IMR-90 (cell line): ENCODE data around the gene COG1. TPM values are rescaled to one million over a fixed set of nuclear protein-coding genes. Genes with fewer than 3 reads are reported as not detected.

Source experiments
- ATAC-seq: fragments of 200-7000 bp; cut with Tn5 transposase; 2 replicates; pipeline ENCODE4 v1.9.1; 2020; ENCODE audit warnings: low read depth, mild to moderate bottlenecking, moderate library complexity
- BruUV-seq: library from RNA; stranded (reverse); fragments of 400-500 nt; replicated peaks from 2 replicates; lab custom pipeline; 2021; lab: Mats Ljungman, UMichigan
- CTCF ChIA-PET: fragments of 300-600 bp; formaldehyde crosslinking; extraction: SDS; loops from one replicate; lab custom pipeline; 2021; ENCODE audit warnings: antibody characterized with exemption; lab: Yijun Ruan, JAX
- POLR2A ChIA-PET: fragments of 300-600 bp; sonication (Branson Sonifier 250); formaldehyde crosslinking; loops from one replicate; lab custom pipeline; 2022; ENCODE audit warnings: antibody characterized with exemption; ENCODE audit not compliant: unreplicated experiment; lab: Charles Lee
- DNase-seq: peaks from one replicate; pipeline ENCODE4 v3.0.0; 2013
- H2AFZ ChIP-seq: replicated peaks from 2 replicates; pipeline ENCODE3; 2013; ENCODE audit warnings: low read length, mild to moderate bottlenecking; ENCODE audit not compliant: poor library complexity
- H2AK5ac ChIP-seq: 2 replicates; pipeline ENCODE4 v1.6.1; 2013; ENCODE audit warnings: low read depth, low read length, inconsistent platforms
- H2AK9ac ChIP-seq: replicated peaks from 2 replicates; pipeline ENCODE3; 2013; ENCODE audit warnings: mild to moderate bottlenecking, low read depth, low read length, moderate library complexity; ENCODE audit not compliant: poor library complexity
- H2BK120ac ChIP-seq: 2 replicates; pipeline ENCODE4 v1.6.1; 2013; ENCODE audit warnings: low read depth, low read length, inconsistent platforms
- H2BK15ac ChIP-seq: 3 replicates; pipeline ENCODE4 v1.6.1; 2013; ENCODE audit warnings: low read depth, low read length, inconsistent platforms
- H2BK20ac ChIP-seq: 2 replicates; pipeline ENCODE4 v1.6.1; 2013; ENCODE audit warnings: low read depth, mild to moderate bottlenecking, inconsistent platforms, low read length, moderate library complexity
- H2BK5ac ChIP-seq: 2 replicates; pipeline ENCODE4 v1.6.1; 2013; ENCODE audit warnings: mild to moderate bottlenecking, low read depth, low read length, inconsistent platforms; ENCODE audit not compliant: poor library complexity, severe bottlenecking
- H3K14ac ChIP-seq: replicated peaks from 2 replicates; pipeline ENCODE4 v1.6.1; 2013; ENCODE audit warnings: low read depth, low read length, inconsistent platforms
- H3K18ac ChIP-seq: 2 replicates; pipeline ENCODE4 v1.6.1; 2013; ENCODE audit warnings: low read depth, low read length, control low read depth
- H3K23ac ChIP-seq: 2 replicates; pipeline ENCODE4 v1.6.1; 2013; ENCODE audit warnings: low read depth, low read length, inconsistent platforms
- H3K27ac ChIP-seq: 2 replicates; pipeline ENCODE4 v1.5.1; 2013; ENCODE audit warnings: mild to moderate bottlenecking, control low read depth, low read length; ENCODE audit not compliant: insufficient read depth
- H3K27me3 ChIP-seq: 2 replicates; pipeline ENCODE4 v1.6.1; 2013; ENCODE audit warnings: low read length; ENCODE audit not compliant: control insufficient read depth, insufficient read depth
- H3K36me3 ChIP-seq: 2 replicates; pipeline ENCODE4 v1.6.1; 2013; ENCODE audit warnings: low read length, mixed read lengths; ENCODE audit not compliant: control insufficient read depth, insufficient read depth
- H3K4ac ChIP-seq: 2 replicates; pipeline ENCODE4 v1.6.1; 2013; ENCODE audit warnings: low read depth, low read length, inconsistent platforms
- H3K4me1 ChIP-seq: 2 replicates; pipeline ENCODE4 v1.6.1; 2013; ENCODE audit warnings: low read length, mixed read lengths; ENCODE audit not compliant: control insufficient read depth, insufficient read depth
- H3K4me2 ChIP-seq: 2 replicates; pipeline ENCODE4 v1.6.1; 2013; ENCODE audit warnings: low read depth, mild to moderate bottlenecking, control low read depth, low read length, moderate library complexity
- H3K4me3 ChIP-seq: 2 replicates; pipeline ENCODE4 v1.5.1; 2013; ENCODE audit warnings: low read depth, mild to moderate bottlenecking, control low read depth, low read length, moderate library complexity; ENCODE audit not compliant: insufficient read depth
- H3K56ac ChIP-seq: 2 replicates; pipeline ENCODE4 v1.6.1; 2013; ENCODE audit warnings: low read length, inconsistent platforms; ENCODE audit not compliant: insufficient read depth; ENCODE audit errors: extremely low read depth
- H3K79me1 ChIP-seq, 2 experiments: 2 replicates each; pipeline ENCODE4 v1.6.1; 2013; ENCODE audit warnings: low read length in 2 of 2, inconsistent platforms in 1 of 2, low read depth in 1 of 2
- H3K9ac ChIP-seq: 2 replicates; pipeline ENCODE4 v1.6.1; 2013; ENCODE audit warnings: low read depth, low read length, control low read depth
- H3K9me1 ChIP-seq: 2 replicates; pipeline ENCODE4 v1.6.1; 2013; ENCODE audit warnings: low read length, inconsistent platforms; ENCODE audit not compliant: insufficient read depth
- H3K9me3 ChIP-seq: 2 replicates; pipeline ENCODE4 v1.6.1; 2013; ENCODE audit warnings: low read length; ENCODE audit not compliant: control insufficient read depth, insufficient read depth
- H4K20me1 ChIP-seq: 2 replicates; pipeline ENCODE4 v1.6.1; 2013; ENCODE audit warnings: low read length, inconsistent platforms; ENCODE audit not compliant: insufficient read depth
- H4K5ac ChIP-seq: 2 replicates; pipeline ENCODE4 v1.6.1; 2013; ENCODE audit warnings: mild to moderate bottlenecking, low read depth, low read length, control low read depth
- H4K8ac ChIP-seq, 2 experiments: 2 replicates each; pipeline ENCODE4 v1.6.1; 2013; ENCODE audit warnings: low read depth in 2 of 2, low read length in 2 of 2, control low read depth in 1 of 2, inconsistent platforms in 1 of 2
- H4K91ac ChIP-seq: 2 replicates; pipeline ENCODE4 v1.6.1; 2013; ENCODE audit warnings: low read depth, low read length, inconsistent platforms; ENCODE audit not compliant: insufficient read depth
- BHLHE40 ChIP-seq: fragments of 150-350 bp; IDR thresholded peaks from 2 replicates; pipeline ENCODE4 v1.6.1; 2016; ENCODE audit warnings: mild to moderate bottlenecking, low read depth, low read length
- CEBPB ChIP-seq: IDR thresholded peaks from 2 replicates; pipeline ENCODE4 v1.6.1; 2012; ENCODE audit warnings: low read depth, low read length, improper control_type of control experiment
- CHD1 ChIP-seq: IDR thresholded peaks from 2 replicates; pipeline ENCODE4 v1.6.1; 2012; ENCODE audit warnings: low read depth, low read length, improper control_type of control experiment
- FOS ChIP-seq: fragments of 150-350 bp; IDR thresholded peaks from 2 replicates; pipeline ENCODE4 v1.6.1; 2016; ENCODE audit warnings: low read depth, low read length
- MAZ ChIP-seq: IDR thresholded peaks from 2 replicates; pipeline ENCODE4 v1.6.1; 2012; ENCODE audit warnings: low read depth, mild to moderate bottlenecking, low read length, improper control_type of control experiment, moderate library complexity, borderline replicate concordance
- MXI1 ChIP-seq: IDR thresholded peaks from 2 replicates; pipeline ENCODE4 v1.6.1; 2012; ENCODE audit warnings: low read depth, mild to moderate bottlenecking, low read length, moderate library complexity, borderline replicate concordance
- NFE2L2 ChIP-seq: fragments of 150-350 bp; IDR thresholded peaks from 2 replicates; pipeline ENCODE4 v1.6.1; 2016; ENCODE audit warnings: low read depth, mild to moderate bottlenecking, low read length
- POLR2A ChIP-seq: IDR thresholded peaks from 2 replicates; pipeline ENCODE4 v1.6.1; 2012; ENCODE audit warnings: mild to moderate bottlenecking, low read depth, low read length
- RAD21 ChIP-seq: IDR thresholded peaks from 2 replicates; pipeline ENCODE4 v1.6.1; 2012; ENCODE audit warnings: low read length, improper control_type of control experiment
- RCOR1 ChIP-seq: IDR thresholded peaks from 2 replicates; pipeline ENCODE4 v1.6.1; 2012; ENCODE audit warnings: mild to moderate bottlenecking, low read length, improper control_type of control experiment; ENCODE audit not compliant: insufficient replicate concordance
- RFX5 ChIP-seq: IDR thresholded peaks from 2 replicates; pipeline ENCODE4 v1.8.0; 2012; ENCODE audit warnings: low read depth, mild to moderate bottlenecking, low read length, moderate library complexity
- SMC3 ChIP-seq: fragments of 150-350 bp; IDR thresholded peaks from 2 replicates; pipeline ENCODE4 v1.6.1; 2016; ENCODE audit warnings: low read depth, mild to moderate bottlenecking, antibody characterized with exemption, low read length, moderate library complexity
- WGBS, 2 experiments: methylation state at CpG; one replicate each; pipeline versions ENCODE4 v1.1.5 to v1.1.7; 2013; ENCODE audit warnings: missing lambda C conversion rate in 2 of 2; ENCODE audit not compliant: insufficient read length in 1 of 2; ENCODE audit errors: extremely low coverage in 2 of 2; 5-methylcytosine and 5-hydroxymethylcytosine counted together
- dilution Hi-C: fragments of 300-500 bp; cut with HindIII; formaldehyde crosslinking; loops from one replicate; pipeline ENCODE4 v1.14.3; 2018; ENCODE audit warnings: low sequenced_read_pairs; ENCODE audit not compliant: unreplicated experiment
- in situ Hi-C: fragments of 300-500 bp; cut with MboI; formaldehyde crosslinking; loops from 3 replicates; pipeline ENCODE4 v1.14.3; 2019; ENCODE audit warnings: low sequenced_read_pairs, inconsistent platforms, mixed read lengths
- intact Hi-C: fragments of 100-400 bp; cut with micrococcal nuclease; formaldehyde crosslinking; loops from 2 replicates; pipeline ENCODE4 v1.10.0; 2022
- polyA plus RNA-seq, 3 experiments: library from polyadenylated mRNA; depleted of rRNA; stranded (reverse); fragments of >200 nt; gene quantifications; 2 replicates each; pipeline ENCODE4 v1.2.3, GENCODE V29; 2012; ENCODE audit warnings: low replicate concordance in 1 of 3
- total RNA-seq: library from RNA; depleted of rRNA; stranded (reverse); fragments of >200 nt; gene quantifications from 2 replicates; pipeline ENCODE4 v1.2.3, GENCODE V29; 2012
- TF ChIP-seq, protein P1 (sequence below): conservative IDR thresholded peaks from 2 replicates; pipeline ENCODE4 v1.5.1; 2012; ENCODE audit warnings: mild to moderate bottlenecking, low read depth, low read length, improper control_type of control experiment
- TF ChIP-seq, protein P2 (sequence below): fragments of 150-350 bp; IDR thresholded peaks from 2 replicates; pipeline ENCODE4 v1.6.1; 2017; ENCODE audit warnings: mild to moderate bottlenecking, antibody characterized with exemption, low read length, low read depth
- TF ChIP-seq, protein P3 (sequence below): fragments of 150-350 bp; IDR thresholded peaks from 2 replicates; pipeline ENCODE4 v1.6.1; 2016; ENCODE audit warnings: low read depth, mild to moderate bottlenecking, low read length, moderate library complexity, borderline replicate concordance

COG1 gene
- total and polyA plus RNA-seq, 2 of the 4 experiments (the other 2 are of a cell fraction) = 18.3 to 35.1 TPM

DNA sequence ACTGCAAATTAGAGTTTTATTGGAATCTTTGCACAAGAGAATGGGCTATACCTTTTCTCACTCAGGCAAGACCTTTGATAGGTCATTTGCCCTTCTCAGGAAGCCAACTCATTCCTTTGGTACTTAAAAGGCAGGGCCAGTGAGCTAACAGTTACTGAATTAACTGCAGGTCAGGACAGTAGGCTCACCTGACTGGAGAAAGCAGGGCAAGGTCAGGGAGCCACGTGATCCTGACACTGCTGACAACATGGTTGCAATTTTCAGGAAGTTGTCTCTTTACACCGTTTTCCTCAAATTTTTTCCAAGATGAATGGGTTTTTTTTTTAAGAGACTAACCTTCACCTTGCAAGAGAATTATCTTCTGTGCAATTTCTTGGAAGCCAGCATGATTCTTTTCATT, 47.7 kb downstream of the COG1 start:
- H3K4me1 ChIP-seq = 0 out of 2 replicates have a peak, but pooled peaks cover 3% of the 10 kb centered on the region
- CTCF ChIA-PET = no interaction called here
- no peak overlapping the region for H2BK5ac ChIP-seq
- H3K4me3 ChIP-seq = no peak overlapping the region
- peaks cover 3% of the 10 kb centered on the region; the same call in 1 of the 2 replicates for H3K9me1 ChIP-seq
- no TSS peak for BruUV-seq
- peaks cover 22 to 34% of the 10 kb centered on the region in 2 experiments for H3K79me1 ChIP-seq
- in situ Hi-C loops (no loop called here), dilution Hi-C loops (no loop called here), intact Hi-C loops (no loop called here)
- no peak overlapping the region for H4K8ac ChIP-seq
- no peak overlapping the region for H3K14ac ChIP-seq
- no peaks in the 10 kb centered on the region for H3K9me3 ChIP-seq
- peaks cover 30% of the 10 kb centered on the region for H3K36me3 ChIP-seq
- no peak overlapping the region for H3K4ac ChIP-seq
- TF ChIP-seq NFE2L2 = no peak
- TF ChIP-seq CHD1 = no peak
- TF ChIP-seq SMC3 = no peak
- TF ChIP-seq BHLHE40 = no peak
- no peak for TF ChIP-seq RFX5
- TF ChIP-seq FOS = no peak
- TF ChIP-seq POLR2A = no peak
- TF ChIP-seq MXI1 = no peak
- TF ChIP-seq, protein P1, sequence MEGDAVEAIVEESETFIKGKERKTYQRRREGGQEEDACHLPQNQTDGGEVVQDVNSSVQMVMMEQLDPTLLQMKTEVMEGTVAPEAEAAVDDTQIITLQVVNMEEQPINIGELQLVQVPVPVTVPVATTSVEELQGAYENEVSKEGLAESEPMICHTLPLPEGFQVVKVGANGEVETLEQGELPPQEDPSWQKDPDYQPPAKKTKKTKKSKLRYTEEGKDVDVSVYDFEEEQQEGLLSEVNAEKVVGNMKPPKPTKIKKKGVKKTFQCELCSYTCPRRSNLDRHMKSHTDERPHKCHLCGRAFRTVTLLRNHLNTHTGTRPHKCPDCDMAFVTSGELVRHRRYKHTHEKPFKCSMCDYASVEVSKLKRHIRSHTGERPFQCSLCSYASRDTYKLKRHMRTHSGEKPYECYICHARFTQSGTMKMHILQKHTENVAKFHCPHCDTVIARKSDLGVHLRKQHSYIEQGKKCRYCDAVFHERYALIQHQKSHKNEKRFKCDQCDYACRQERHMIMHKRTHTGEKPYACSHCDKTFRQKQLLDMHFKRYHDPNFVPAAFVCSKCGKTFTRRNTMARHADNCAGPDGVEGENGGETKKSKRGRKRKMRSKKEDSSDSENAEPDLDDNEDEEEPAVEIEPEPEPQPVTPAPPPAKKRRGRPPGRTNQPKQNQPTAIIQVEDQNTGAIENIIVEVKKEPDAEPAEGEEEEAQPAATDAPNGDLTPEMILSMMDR = no peak
- TF ChIP-seq CEBPB = no peak
- TF ChIP-seq, protein P2, sequence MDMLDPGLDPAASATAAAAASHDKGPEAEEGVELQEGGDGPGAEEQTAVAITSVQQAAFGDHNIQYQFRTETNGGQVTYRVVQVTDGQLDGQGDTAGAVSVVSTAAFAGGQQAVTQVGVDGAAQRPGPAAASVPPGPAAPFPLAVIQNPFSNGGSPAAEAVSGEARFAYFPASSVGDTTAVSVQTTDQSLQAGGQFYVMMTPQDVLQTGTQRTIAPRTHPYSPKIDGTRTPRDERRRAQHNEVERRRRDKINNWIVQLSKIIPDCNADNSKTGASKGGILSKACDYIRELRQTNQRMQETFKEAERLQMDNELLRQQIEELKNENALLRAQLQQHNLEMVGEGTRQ = no peak
- no peak for TF ChIP-seq MAZ
- TF ChIP-seq, protein P3, sequence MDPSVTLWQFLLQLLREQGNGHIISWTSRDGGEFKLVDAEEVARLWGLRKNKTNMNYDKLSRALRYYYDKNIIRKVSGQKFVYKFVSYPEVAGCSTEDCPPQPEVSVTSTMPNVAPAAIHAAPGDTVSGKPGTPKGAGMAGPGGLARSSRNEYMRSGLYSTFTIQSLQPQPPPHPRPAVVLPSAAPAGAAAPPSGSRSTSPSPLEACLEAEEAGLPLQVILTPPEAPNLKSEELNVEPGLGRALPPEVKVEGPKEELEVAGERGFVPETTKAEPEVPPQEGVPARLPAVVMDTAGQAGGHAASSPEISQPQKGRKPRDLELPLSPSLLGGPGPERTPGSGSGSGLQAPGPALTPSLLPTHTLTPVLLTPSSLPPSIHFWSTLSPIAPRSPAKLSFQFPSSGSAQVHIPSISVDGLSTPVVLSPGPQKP = no peak
- TF ChIP-seq RAD21 = no peak
- TF ChIP-seq RCOR1 = no peak
- no peak overlapping the region for H2AK9ac ChIP-seq
- no peak overlapping the region for H3K18ac ChIP-seq
- no peaks in the 10 kb centered on the region for H3K27me3 ChIP-seq
- no peak overlapping the region for H2BK20ac ChIP-seq
- H4K5ac ChIP-seq = no peak overlapping the region
- peaks cover 3% of the 10 kb centered on the region; the same call in 1 of the 2 replicates for H4K20me1 ChIP-seq
- no peak overlapping the region for H2AK5ac ChIP-seq
- H3K4me2 ChIP-seq = no peak overlapping the region
- no peak overlapping the region for H3K27ac ChIP-seq
- no peak overlapping the region for H2BK15ac ChIP-seq
- POLR2A ChIA-PET = no interaction called here
- no peak overlapping the region for H2AFZ ChIP-seq
- no peak overlapping the region for H3K9ac ChIP-seq
- H2BK120ac ChIP-seq = no peak overlapping the region
- no peak overlapping the region for H3K23ac ChIP-seq
- WGBS, 2 experiments = no CpG with 5 or more reads among the region's 2 CpGs
- ATAC-seq (no peak), DNase-seq (no peak)
- H3K56ac ChIP-seq = no peak overlapping the region
- H4K91ac ChIP-seq = no peak overlapping the region
